GM21723 (cell line): Measurements from ENCODE around the gene LY6G6C.

ENCODE experiments used
- ATAC-seq: cut with Tn5 transposase; IDR thresholded peaks from one replicate; pipeline ENCODE4 v1.9.1; 2021; ENCODE audit warnings: mild to moderate bottlenecking, moderate library complexity; ENCODE audit not compliant: unreplicated experiment

The LY6G6C gene

DNA sequence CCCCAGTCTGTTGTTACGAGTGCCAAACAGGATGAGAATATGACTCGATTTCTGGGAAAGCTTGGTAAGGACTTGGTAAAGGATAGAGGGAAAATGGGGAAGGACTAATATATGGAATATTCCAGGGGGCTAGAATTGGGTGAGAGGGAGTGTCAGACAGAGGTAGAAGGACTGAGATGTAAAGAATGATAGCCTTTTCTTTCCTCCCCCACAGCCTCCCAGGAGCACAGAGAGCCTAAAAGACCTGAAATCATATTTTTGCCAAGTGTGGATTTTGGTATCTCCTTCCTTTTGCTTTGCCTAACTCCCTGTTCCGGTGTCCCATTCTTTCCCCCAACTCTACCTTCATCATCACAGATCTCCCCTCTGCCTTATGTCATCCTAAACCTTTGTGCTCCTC is 21.3 kb upstream of the LY6G6C start:
- no peak for ATAC-seq

GRCh38 chr6:31741815-31742214 is 20.3 kb upstream of the LY6G6C start:
- no peak for ATAC-seq

- ATAC-seq, result peak; percentile 8
These were observed 19.1 kb upstream of the LY6G6C start for GRCh38 chr6:31740397-31741223.

DNA sequence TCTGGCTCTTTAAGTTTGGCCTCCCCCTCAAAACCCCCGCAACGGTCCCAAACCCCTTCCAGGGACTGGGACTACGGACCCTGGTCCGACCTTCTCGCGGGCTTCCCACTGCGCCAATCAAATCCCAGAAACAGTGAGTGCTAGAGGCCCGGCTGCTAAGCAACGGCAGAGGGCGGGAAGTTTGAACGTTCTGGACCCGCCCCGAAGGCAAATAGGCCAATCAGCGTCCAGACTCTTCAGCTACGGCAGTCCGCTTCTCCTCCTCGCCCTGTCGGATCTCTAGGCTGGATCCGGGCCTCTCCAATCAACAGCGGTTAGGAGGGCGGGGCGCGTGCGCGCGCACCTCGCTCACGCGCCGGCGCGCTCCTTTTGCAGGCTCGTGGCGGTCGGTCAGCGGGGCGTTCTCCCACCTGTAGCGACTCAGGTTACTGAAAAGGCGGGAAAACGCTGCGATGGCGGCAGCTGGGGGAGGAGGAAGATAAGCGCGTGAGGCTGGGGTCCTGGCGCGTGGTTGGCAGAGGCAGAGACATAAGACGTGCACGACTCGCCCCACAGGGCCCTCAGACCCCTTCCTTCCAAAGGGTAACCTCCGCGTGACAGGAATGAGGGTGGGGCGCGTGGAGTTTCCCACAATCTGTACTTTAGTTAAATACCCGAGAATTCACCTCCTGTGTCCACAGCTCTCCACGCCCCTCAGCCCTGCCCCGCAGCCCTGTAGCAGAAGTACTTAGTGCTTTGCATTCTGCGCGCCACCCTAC is 18.3 kb upstream of the LY6G6C start, which contains the start of gene MSH5:
MSH5 (plus strand) TSS at position 367 of the 758 bp plus-strand sequence. CDS start 462 bp downstream, outside the sequence.
- peak; percentile 64 for ATAC-seq

DNA sequence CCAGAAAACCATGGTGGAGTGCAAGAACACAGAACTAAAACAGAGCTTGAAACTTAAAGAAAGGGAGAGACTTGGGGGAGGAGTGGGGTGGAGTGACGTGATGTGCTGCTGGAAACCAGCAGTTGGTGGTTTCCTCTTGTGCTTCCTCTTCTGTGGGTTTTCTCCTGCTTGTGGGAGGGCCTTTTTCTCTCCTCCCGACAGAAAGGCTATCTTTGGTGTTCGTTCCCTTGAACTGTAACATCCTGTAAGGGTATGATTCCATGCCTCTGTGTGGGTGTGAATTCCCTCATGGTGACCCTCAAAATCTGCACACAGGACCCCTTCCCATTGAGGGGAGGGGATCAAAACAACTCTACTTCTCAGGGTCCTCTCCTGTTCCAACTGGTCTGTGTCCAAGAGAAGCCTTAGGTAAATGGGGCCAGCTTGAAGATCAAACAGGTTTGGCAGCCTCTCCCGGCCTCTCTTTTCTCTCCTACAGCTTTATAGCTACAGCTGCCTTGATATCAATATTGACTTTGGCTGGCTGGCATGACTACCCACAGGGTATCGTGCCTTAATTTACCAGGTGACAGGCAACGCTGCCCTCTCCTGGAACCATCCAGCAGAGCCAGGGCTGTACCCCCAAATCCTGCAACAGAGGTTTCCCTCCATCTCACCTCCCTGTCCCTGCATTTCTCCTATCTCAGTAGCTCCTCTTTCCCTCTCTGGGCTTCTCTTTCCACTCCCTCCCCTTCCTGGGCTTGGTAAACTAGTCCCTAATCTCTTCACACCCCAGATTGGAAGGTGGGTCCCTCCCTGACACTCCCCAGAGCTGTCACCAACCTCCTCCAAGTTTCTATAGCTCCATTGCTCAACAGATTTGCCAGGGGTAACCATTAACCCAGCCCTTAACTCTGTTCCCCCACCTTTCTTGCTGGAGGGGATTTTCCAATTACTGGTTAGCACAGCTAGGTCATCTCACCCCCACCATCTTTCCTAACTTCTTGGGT is 16.7 kb upstream of the LY6G6C start:
- peak; percentile 24 for ATAC-seq

DNA sequence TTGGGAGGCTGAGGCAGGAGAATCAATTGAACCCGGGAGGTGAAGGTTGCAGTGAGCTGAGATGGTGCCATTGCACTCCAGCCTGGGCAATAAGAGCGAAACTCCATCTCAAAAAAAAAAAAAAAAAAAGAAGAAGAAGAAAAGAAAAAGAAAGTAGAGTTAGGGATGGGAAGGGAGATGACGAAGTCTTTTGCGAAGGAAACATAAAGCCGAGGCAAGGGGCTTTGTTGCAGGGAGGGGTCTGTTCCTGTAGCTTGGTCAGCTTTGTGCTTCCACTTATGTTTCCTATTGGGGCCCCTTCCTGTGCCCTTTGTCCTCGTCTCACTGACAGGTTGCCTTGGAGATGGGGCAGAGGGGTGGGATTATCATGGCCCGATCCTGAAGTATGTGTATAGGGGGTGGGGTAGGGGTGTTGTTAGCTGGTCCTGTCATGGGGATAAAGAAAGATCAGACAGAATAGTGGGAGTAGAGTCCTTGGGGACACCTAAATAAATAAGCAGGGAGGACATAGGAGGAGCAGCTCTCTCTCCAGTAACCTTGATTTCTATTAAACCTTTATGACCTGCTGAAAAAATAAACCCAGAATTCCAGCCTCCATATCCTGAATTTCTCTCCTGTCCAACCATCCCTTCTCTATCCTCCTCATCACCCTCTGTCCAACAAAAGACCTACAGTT is 15.9 kb upstream of the LY6G6C start:
- no peak for ATAC-seq

DNA sequence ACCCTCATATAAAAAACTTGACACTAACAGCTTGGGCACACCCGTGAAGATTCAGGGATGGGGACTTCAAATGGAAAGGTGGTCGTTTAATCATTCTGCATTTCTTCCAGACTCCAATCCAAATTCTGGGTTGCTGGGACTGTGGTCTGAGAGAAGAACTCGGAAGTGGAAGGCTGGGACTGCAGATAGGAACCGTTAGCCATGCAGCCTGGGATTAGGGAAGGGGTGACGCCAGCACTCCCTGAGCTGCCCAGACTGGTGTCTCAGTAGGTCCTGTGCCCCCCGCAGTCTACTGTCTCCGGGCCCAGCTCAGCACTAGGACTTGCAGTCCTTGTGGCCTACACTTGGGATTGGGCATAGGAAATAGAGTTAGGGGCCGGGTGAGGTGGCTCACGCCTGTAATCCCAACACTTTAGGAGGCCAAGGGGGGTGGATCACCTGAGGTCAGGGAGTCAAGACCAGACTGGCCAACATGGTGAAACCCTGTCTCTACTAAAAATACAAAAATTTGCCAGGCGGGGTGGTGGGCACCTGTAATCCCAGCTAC is 15.3 kb upstream of the LY6G6C start:
- ATAC-seq, result no peak

DNA sequence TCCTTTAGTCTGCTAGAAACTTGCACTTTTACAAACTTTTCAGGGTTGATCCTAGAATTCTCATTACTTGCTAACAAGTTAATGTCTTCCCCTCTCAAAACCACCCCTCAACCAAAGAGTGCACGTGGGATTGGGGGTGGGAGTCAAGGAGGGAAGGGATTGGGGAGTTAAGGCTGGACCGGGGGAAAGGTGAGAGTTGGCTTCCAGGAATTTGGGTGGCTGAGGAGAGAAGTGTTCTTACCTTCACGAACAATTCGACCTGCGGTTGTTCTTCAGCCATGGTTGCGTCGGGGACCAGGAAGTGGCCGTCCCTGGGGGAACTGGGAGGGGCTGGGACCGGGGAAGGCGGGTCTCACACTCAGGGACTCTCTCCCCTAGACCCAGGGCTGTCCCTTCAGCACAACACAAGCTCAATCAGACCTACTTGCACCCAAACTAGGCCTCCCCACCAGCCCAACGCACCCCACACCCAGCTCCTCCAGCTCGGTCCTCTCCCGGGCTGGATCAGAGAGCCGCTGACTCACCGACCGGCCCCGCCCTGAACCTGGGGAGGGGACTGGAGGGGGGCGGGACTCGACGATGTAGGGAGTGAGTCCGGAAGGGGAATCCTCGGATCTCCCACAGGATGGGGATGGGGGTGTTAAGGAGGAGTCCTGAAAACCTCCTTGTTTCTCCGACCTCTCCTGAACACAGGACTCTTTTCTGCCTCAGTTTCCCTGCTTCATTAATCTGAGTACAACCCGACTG is 14.6 kb upstream of the LY6G6C start, which contains the start of gene CLIC1:
CLIC1 (minus strand) TSS at position 510 of the 747 bp plus-strand sequence; CDS start at position 280, 230 bp downstream.
- ATAC-seq, result no peak

DNA sequence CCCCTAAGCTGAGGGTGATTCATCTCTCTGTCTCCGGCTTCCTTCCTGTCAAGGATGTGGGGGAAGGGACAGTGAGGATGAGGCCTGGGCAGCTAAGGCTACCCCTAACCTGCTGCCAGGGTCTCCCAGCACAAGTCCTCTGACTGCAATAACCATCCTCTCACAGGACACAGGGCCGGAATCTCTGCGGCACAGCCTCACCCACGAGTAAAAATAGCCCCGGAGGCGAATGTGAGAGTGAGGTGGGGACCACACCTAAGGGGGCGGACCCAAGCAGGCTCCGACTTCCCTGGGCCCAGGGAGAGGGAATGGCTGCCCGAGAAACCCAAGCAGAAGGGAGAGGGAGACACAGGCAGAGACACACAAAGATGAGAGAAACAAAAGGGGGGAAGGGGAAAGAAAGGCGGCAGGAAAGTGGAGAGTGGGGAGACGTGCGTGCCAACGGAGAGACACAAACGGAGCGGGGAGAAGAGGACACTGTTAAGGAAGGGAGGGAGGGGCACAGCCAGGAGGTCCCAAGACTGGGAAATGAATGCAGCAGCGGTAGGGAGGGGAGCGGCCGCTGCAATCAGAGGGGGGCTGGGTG is 13.4 kb upstream of the LY6G6C start:
- peak; percentile 28 for ATAC-seq

DNA sequence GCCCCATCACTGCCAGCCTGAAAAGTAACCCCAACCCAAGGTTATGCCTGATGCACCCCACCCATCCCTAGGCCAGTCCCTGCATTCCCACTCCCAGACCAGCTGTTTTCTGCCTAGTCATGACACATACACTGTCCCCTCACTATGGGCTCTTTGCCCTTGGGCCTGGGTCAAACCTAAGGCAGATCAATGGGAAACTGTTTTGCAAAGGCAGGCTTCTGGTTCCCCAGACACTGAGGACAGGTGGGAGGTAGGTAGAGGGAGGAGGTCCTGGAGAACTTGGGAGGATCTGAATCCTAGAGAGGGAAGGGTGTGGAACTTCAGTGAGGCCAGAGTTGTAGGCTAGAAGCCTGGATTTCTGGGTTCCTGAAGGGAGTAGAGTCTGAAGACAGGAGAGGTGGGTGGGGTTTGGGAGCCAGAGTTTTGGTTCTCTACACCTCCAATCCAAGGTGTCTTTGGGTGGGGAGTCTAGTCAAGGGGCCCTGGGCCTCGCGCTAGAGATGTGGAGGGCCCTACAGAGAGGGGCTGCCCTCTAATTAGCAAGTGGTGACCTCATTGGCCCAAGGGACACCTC is 12.8 kb upstream of the LY6G6C start:
- no peak for ATAC-seq

DNA sequence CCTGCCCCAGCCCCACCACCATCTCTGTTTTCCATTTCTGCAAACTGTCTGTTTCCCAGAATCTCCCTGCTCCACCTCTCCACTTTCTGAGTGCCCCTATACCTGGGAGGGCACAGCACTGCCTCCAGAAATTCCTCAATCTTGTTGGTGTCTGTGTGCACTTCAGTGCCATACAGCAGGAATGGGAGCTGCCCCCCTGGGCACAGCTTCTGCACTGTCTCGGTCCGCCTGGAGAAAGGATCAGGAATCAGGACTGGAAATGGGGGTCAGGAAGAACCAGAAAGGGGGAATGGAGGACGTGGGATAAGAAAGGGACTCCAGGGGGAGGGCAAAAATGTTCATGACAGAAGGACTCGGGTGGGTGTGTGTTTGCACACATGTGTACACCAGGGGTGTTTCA is 12.2 kb upstream of the LY6G6C start:
- no peak for ATAC-seq

DNA sequence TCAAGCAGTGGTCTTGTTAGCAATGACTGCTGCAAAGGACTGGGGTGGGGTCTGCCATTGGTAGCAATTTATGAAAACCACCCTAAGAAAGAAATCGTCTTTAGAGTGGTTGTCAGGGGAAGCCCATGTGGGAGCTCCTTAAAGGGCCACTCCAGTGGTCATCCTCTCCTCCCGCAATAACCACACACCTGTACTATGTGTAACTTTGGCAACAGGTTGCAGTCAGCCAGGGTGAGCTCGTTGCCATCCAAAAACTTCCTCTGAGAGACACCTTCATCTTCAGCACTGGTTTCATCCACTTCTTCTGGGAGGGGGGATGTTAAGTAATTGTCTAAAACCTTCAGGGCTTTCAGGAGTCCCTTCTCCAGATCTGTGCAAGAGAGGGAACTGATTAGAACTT is 10.5 kb upstream of the LY6G6C start:
- ATAC-seq, result no peak

- no peak for ATAC-seq
These were observed 9.1 kb upstream of the LY6G6C start for GRCh38 chr6:31730631-31731086.

GRCh38 chr6:31729979-31730630 is 8.6 kb upstream of the LY6G6C start:
- peak; percentile 44 for ATAC-seq

DNA sequence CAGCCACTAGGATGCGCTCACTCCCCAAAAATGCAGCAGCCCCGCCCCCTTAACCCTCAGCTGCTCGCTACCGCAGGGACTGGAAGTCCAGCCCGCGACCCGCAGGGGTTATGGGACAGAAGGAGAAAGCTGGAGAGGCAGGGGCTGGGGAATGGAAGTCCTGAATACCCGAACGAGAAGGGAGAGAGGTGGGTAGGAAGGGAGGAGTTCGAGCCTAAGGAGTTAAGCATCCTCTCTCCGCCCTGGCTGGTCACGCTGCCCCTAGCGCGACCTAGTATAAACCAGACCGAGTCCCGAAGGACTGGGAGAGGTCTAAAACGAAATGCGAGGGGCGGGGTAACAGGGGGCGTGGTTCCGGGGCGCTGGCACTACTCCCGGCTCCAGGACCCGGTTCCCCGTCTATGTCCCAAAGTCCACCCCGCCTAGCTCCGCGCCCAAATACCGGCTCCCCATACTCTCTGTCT is 8.0 kb upstream of the LY6G6C start:
- peak; percentile 58 for ATAC-seq

DNA sequence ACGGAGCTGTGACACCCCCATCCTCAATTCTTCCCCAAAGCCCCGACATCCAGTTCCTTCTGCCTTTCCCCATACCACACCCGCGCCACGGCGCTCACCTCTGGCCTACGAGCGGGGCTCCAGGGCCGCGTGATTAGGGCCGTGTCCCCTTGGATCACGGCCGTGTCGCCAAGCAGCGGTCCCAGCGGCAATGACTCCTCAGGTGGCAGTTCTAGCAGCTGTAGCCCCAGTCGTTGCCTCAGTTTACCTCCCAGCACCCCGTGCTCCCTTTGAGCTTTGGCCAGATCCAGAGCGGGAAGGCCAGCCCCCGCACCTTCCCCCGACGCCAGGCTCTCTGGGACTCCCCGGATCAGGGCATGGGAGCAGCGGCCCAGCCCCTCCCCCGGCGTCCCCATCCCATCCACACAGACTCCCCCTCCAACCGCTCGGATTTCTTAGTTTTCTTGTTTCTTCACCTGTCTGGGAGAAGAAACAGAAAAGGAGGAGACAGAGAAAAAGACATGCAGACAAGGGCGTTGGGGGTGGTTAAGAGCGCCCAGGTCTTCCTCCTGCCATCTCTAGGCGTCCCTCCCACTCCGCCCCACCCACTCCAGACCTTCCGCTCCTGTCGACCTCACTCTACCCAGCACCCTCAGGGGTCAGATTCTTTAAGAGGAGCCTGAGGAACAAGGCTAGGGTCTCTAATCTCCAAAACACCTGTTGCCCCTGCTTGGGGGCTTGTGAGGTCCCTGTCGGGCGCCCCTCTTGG is 7.4 kb upstream of the LY6G6C start, which contains the start of gene DDAH2:
DDAH2 (minus strand) TSS at position 533 of the 748 bp plus-strand sequence; CDS start at position 395, 138 bp downstream.
- no peak for ATAC-seq
